Prostate gland (tissue), 2 donors: Measurements from ENCODE around the gene SYCP1.
"Not testable (repeated sequence)": the region's sequence is repeated elsewhere in the genome, so short reads cannot be mapped to it uniquely, and the experiment has no call there.

Experiments
- POLR2A ChIP-seq: fragments of 450-650 bp; IDR thresholded peaks from one replicate; pipeline ENCODE4 v1.6.1; 2016; ENCODE audit warnings: antibody characterized with exemption, mild to moderate bottlenecking
- POLR2AphosphoS5 ChIP-seq: sonication (generic); formaldehyde crosslinking; IDR thresholded peaks from one replicate; pipeline ENCODE4 v1.6.1; 2017; ENCODE audit warnings: antibody characterized with exemption
- TF ChIP-seq, protein P1 (sequence below), 4 experiments: fragments of 200-600 bp in 2 of 4; fragments of 450-650 bp in 2 of 4; sonication (generic) in 2 of 4; IDR thresholded peaks; 1 replicate in 3 of 4; 2 replicates in 1 of 4; pipeline ENCODE4 v1.5.1; 2016 to 2019; ENCODE audit warnings: antibody characterized with exemption in 4 of 4, mild to moderate bottlenecking in 2 of 4, moderate library complexity in 2 of 4

GRCh38 chr1:114830075-114830474, 24.6 kb upstream of the SYCP1 start:
- TF ChIP-seq POLR2AphosphoS5, POLR2A: not testable (repeated sequence)
- TF ChIP-seq, protein P1, sequence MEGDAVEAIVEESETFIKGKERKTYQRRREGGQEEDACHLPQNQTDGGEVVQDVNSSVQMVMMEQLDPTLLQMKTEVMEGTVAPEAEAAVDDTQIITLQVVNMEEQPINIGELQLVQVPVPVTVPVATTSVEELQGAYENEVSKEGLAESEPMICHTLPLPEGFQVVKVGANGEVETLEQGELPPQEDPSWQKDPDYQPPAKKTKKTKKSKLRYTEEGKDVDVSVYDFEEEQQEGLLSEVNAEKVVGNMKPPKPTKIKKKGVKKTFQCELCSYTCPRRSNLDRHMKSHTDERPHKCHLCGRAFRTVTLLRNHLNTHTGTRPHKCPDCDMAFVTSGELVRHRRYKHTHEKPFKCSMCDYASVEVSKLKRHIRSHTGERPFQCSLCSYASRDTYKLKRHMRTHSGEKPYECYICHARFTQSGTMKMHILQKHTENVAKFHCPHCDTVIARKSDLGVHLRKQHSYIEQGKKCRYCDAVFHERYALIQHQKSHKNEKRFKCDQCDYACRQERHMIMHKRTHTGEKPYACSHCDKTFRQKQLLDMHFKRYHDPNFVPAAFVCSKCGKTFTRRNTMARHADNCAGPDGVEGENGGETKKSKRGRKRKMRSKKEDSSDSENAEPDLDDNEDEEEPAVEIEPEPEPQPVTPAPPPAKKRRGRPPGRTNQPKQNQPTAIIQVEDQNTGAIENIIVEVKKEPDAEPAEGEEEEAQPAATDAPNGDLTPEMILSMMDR (IDR thresholded peaks at IDR 0.05): not testable (repeated sequence)
